Effector memory CD4-positive, alpha-beta T cell (primary cell): ENCODE data around the gene ABCA12.

ENCODE experiments used
- DNase-seq, 3 donors: peaks; one replicate each; pipeline ENCODE4 v3.0.0-alpha.2; 2020
- H3K27ac ChIP-seq: 2 replicates; pipeline ENCODE4 v1.7.0; 2013; ENCODE audit warnings: mild to moderate bottlenecking, low read length, moderate library complexity; ENCODE audit not compliant: insufficient read depth, poor library complexity, severe bottlenecking
- H3K27me3 ChIP-seq: replicated peaks from 2 replicates; pipeline ENCODE4 v1.7.0; 2013; ENCODE audit warnings: mild to moderate bottlenecking, low read length; ENCODE audit not compliant: insufficient read depth, control insufficient read depth, poor library complexity, severe bottlenecking
- H3K36me3 ChIP-seq: 2 replicates; pipeline ENCODE4 v1.7.0; 2013; ENCODE audit warnings: mild to moderate bottlenecking, low read length, moderate library complexity; ENCODE audit not compliant: control insufficient read depth, insufficient read depth
- H3K4me1 ChIP-seq: 2 replicates; pipeline ENCODE4 v1.7.0; 2013; ENCODE audit warnings: low read length, mild to moderate bottlenecking; ENCODE audit not compliant: control insufficient read depth, insufficient read depth, poor library complexity, severe bottlenecking
- H3K4me3 ChIP-seq: 2 replicates; pipeline ENCODE4 v1.7.0; 2013; ENCODE audit warnings: low read length, low read depth, mild to moderate bottlenecking; ENCODE audit not compliant: insufficient read depth, poor library complexity, severe bottlenecking
- H3K9me3 ChIP-seq: 2 replicates; pipeline ENCODE4 v1.7.0; 2013; ENCODE audit warnings: mild to moderate bottlenecking, low read length, moderate library complexity; ENCODE audit not compliant: control insufficient read depth

ABCA12 gene

GRCh38 chr2:215156453-215156852 lies 18.0 kb upstream of the ABCA12 start:
- H3K4me3 ChIP-seq: no peak overlapping the region
- no peaks in the 10 kb centered on the region for H3K36me3 ChIP-seq
- H3K4me1 ChIP-seq: no peaks in the 10 kb centered on the region
- no peaks in the 10 kb centered on the region for H3K9me3 ChIP-seq
- no peak overlapping the region for H3K27ac ChIP-seq
- DNase-seq: no peak
- no peaks in the 10 kb centered on the region for H3K27me3 ChIP-seq

GRCh38 chr2:215149894-215150293 lies 11.5 kb upstream of the ABCA12 start:
- Histone ChIP-seq H3K4me3 (no peak overlapping the region), H3K36me3 (no peaks in the 10 kb centered on the region), H3K9me3 (no peaks in the 10 kb centered on the region), H3K27me3 (no peaks in the 10 kb centered on the region), H3K4me1 (no peaks in the 10 kb centered on the region), H3K27ac (no peak overlapping the region)
- DNase-seq: no peak

DNA sequence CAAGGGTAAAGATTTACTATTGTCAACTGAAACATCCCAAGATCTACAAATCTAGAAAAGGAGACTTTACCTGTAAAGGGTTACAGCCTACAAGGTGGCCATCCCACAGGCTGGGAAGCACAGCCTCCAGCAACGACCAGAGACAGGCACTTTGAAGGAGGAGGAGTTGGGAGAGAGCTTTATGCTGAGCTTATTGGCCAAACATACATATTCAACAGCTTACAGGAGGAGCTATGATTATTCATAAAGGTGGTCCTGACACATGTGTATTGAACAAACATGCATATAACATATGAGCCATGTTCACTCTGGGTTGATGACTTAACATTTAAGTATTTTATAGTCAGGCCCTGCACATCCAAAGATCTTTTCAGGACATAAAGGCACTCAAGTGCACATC lies 11.1 kb upstream of the ABCA12 start:
- Histone ChIP-seq H3K27ac (no peak overlapping the region), H3K27me3 (no peaks in the 10 kb centered on the region), H3K9me3 (no peaks in the 10 kb centered on the region), H3K4me3 (no peak overlapping the region), H3K4me1 (no peaks in the 10 kb centered on the region), H3K36me3 (no peaks in the 10 kb centered on the region)
- DNase-seq: no peak

- H3K27me3 ChIP-seq: no peaks in the 10 kb centered on the region
- no peak overlapping the region for H3K27ac ChIP-seq
- H3K4me3 ChIP-seq: no peak overlapping the region
- no peaks in the 10 kb centered on the region for H3K36me3 ChIP-seq
- no peak for DNase-seq
- H3K4me1 ChIP-seq: no peaks in the 10 kb centered on the region
- H3K9me3 ChIP-seq: no peaks in the 10 kb centered on the region
These were observed 10.6 kb upstream of the ABCA12 start for GRCh38 chr2:215149060-215149459.

DNA sequence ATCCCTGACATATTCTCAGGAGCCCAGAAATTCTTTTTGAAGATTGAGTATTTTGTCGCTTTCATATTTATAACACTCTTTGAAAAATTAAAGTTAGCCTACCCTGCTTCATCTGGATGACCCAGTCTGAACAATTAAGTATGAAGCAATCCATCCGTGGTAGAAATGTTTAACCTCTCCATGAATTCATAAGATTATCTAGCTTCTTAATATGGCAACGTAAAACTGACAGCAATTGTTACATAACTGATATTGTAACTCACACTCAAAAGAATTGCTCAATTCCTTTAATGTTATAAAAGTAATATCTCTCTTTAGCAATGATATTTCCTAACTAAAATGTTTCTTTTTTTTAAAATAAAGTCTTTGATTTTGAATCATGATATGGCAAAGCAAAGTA lies 7.2 kb upstream of the ABCA12 start:
- Histone ChIP-seq H3K9me3 (no peaks in the 10 kb centered on the region), H3K27me3 (no peaks in the 10 kb centered on the region), H3K4me1 (no peaks in the 10 kb centered on the region), H3K27ac (no peak overlapping the region), H3K4me3 (no peak overlapping the region), H3K36me3 (no peaks in the 10 kb centered on the region)
- no peak for DNase-seq

DNA sequence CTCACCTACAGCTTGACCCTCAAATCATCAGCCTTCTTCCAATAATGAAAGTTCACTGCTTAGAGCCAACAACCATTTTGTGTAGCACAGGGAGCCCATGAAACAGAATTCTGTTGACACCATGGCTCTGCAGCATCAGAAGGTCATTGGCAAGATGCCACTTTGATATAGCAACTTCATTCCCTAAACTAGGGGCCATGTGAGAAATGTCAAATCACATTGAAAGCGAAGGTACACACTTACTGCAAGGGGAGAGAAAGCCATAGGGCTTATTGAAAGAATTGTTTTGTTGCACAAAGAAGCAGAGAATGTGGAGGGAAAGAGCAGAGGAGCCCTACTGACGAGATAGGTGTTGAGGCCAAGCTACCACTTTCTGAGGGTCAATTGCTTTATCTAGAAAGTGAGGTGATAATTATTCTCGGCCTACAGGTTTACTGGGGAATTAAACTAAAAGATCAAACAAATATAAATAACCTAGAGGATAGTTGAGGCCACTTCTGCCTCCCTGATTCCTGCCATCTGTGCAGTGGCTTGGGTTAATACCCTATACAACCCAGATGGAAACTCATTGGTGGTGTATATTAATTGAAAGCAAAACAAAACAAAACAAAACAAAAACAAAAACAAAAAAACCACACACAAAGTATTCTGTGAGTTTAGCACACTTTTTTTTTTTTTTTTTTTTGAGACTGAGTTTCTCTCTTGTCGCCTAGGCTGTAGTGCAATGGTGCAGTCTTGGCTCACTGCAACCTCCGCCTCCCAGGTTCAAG lies 5.9 kb upstream of the ABCA12 start:
- no peak for DNase-seq
- no peaks in the 10 kb centered on the region for H3K36me3 ChIP-seq
- H3K27me3 ChIP-seq: no peaks in the 10 kb centered on the region
- no peak overlapping the region for H3K27ac ChIP-seq
- no peaks in the 10 kb centered on the region for H3K9me3 ChIP-seq
- no peaks in the 10 kb centered on the region for H3K4me1 ChIP-seq
- no peak overlapping the region for H3K4me3 ChIP-seq

GRCh38 chr2:215143458-215143857 lies 5.0 kb upstream of the ABCA12 start:
- H3K4me3 ChIP-seq: no peak overlapping the region
- H3K4me1 ChIP-seq: no peaks in the 10 kb centered on the region
- H3K36me3 ChIP-seq: no peaks in the 10 kb centered on the region
- no peak for DNase-seq
- H3K27me3 ChIP-seq: no peaks in the 10 kb centered on the region
- H3K9me3 ChIP-seq: no peaks in the 10 kb centered on the region
- no peak overlapping the region for H3K27ac ChIP-seq

DNA sequence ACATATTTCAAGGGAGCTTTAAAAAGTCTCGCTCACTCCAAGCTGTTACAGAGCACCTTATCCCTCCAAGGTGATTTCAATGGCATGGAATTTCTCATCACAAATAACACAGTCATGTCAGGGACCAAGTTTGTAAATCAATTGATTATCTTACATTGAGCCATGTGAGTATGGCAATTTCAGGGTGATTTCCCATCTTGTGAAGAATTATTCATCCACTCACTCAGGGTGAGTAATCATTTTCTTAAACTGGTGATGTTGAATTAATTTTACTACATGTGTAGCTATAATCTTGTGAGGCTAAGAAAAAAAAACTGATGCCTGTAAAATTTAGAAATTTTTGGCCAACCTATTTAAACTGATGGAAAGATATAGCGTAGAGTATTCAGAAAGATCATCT lies 3.3 kb upstream of the ABCA12 start:
- Histone ChIP-seq H3K27ac (no peak overlapping the region), H3K27me3 (no peaks in the 10 kb centered on the region), H3K4me1 (no peaks in the 10 kb centered on the region), H3K4me3 (no peak overlapping the region), H3K9me3 (no peaks in the 10 kb centered on the region), H3K36me3 (no peaks in the 10 kb centered on the region)
- no peak for DNase-seq

DNA sequence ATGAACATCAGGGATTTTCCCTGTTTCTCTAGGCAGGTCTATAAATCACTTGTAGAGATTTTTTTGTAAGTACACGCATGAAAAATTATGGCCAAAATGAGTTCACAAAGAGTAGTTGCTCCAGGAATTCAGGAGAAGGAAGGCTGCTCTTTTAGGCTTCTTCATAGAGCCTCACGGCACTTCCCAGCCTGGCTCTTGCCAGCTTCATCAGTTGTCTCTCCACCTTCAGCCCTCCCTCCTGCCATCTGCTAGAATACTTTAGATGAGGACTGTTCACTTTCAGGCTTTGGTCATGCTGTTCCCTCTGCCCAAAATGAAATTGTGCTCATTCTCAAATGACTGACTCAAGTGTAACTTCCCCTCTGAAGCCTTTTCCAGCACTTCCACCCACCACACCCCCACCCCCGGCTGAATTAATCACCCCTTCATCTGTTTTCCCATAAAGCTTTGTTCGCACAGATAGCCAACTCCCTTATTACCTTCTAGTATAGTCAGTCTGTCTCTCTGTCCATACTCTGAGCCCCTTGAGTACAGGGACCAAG lies 1.8 kb upstream of the ABCA12 start:
- H3K27me3 ChIP-seq: no peaks in the 10 kb centered on the region
- H3K36me3 ChIP-seq: no peaks in the 10 kb centered on the region
- DNase-seq: no peak
- H3K4me3 ChIP-seq: no peak overlapping the region
- no peak overlapping the region for H3K27ac ChIP-seq
- H3K9me3 ChIP-seq: no peaks in the 10 kb centered on the region
- H3K4me1 ChIP-seq: no peaks in the 10 kb centered on the region

DNA sequence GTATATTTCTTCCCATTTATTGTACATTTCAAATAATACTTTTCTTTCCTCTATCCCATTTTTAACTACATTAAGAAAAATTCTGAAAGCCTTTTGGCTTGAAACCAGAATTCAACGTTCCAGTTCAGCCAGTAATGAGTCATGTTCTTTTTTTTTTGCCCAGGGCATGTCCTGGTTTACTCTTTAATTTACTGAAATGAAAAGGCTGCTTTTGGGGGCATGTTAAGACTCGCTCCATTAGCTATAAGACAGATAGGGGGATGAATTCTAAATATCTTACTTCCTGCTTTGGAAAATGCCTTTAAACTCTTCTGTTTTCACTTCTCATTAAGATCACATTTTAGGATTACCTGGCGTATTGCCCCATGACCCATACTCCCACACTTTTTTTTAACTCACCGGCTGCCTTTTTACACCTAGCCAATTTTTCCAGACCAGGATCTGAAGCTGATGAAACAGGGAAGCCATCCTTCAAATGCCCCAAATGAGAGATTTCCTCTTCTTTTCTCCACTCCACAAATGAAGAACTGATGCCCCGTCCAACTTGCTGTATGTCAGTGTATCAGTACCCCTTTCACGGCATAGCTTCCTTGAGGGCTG lies 585 bp downstream of the ABCA12 start:
- Histone ChIP-seq H3K9me3 (no peaks in the 10 kb centered on the region), H3K4me1 (no peaks in the 10 kb centered on the region), H3K4me3 (no peak overlapping the region), H3K27ac (no peak overlapping the region), H3K27me3 (no peaks in the 10 kb centered on the region), H3K36me3 (no peaks in the 10 kb centered on the region)
- no peak for DNase-seq
